CD4-positive, alpha-beta T cell treated with Interleukin-1 beta for 1 hour (primary cell): ENCODE data around the gene MAD1L1.

Source experiments
- DNase-seq, 2 donors: peaks; one replicate each; pipeline ENCODE4 v3.0.0-alpha.2; 2020 to 2022

Gene MAD1L1

GRCh38 chr7:1917221-1918062, 315.3 kb downstream of the MAD1L1 start:
- DNase-seq: no peak

- DNase-seq: no peak
Measured at GRCh38 chr7:1916601-1916970, 316.2 kb downstream of the MAD1L1 start.

- peak; percentile 5 to 77 for DNase-seq
Measured at GRCh38 chr7:1915956-1916600, 316.7 kb downstream of the MAD1L1 start.

GRCh38 chr7:1915326-1915725, 317.4 kb downstream of the MAD1L1 start:
- DNase-seq: no peak

GRCh38 chr7:1914743-1915142, 318.0 kb downstream of the MAD1L1 start:
- DNase-seq: no peak

- no peak for DNase-seq
Measured at GRCh38 chr7:1914321-1914720, 318.4 kb downstream of the MAD1L1 start.

GRCh38 chr7:1913466-1914282, 319.1 kb downstream of the MAD1L1 start:
- DNase-seq: no peak

- DNase-seq: no peak
Measured at GRCh38 chr7:1912593-1913465, 319.9 kb downstream of the MAD1L1 start.

GRCh38 chr7:1911571-1911970, 321.2 kb downstream of the MAD1L1 start:
- DNase-seq: no peak

- no peak for DNase-seq
Measured at GRCh38 chr7:1910827-1911226, 321.9 kb downstream of the MAD1L1 start.

- no peak for DNase-seq
Measured at GRCh38 chr7:1910081-1910685, 322.6 kb downstream of the MAD1L1 start.

GRCh38 chr7:1909476-1909875, 323.3 kb downstream of the MAD1L1 start:
- DNase-seq: no peak

- DNase-seq: no peak
Measured at GRCh38 chr7:1908823-1909420, 323.8 kb downstream of the MAD1L1 start.

- no peak for DNase-seq
Measured at GRCh38 chr7:1907751-1908365, 324.9 kb downstream of the MAD1L1 start.

GRCh38 chr7:1906988-1907745, 325.6 kb downstream of the MAD1L1 start:
- DNase-seq: no peak

- no peak for DNase-seq
Measured at GRCh38 chr7:1906087-1906830, 326.5 kb downstream of the MAD1L1 start.

GRCh38 chr7:1902231-1902855, 330.4 kb downstream of the MAD1L1 start:
- DNase-seq: no peak

- no peak for DNase-seq
Measured at GRCh38 chr7:1901431-1902210, 331.1 kb downstream of the MAD1L1 start.
